Measurements from ENCODE around the gene DLK2.
"Not testable (repeated sequence)": the region's sequence is repeated elsewhere in the genome, so short reads cannot be mapped to it uniquely, and the experiment has no call there.

The DLK2 gene

GRCh38 chr6:43481075-43481474, 25.7 kb upstream of the DLK2 start:
- no peak for DNase-seq

GRCh38 chr6:43478008-43478372, 22.6 kb upstream of the DLK2 start:
- no peak for DNase-seq

DNA sequence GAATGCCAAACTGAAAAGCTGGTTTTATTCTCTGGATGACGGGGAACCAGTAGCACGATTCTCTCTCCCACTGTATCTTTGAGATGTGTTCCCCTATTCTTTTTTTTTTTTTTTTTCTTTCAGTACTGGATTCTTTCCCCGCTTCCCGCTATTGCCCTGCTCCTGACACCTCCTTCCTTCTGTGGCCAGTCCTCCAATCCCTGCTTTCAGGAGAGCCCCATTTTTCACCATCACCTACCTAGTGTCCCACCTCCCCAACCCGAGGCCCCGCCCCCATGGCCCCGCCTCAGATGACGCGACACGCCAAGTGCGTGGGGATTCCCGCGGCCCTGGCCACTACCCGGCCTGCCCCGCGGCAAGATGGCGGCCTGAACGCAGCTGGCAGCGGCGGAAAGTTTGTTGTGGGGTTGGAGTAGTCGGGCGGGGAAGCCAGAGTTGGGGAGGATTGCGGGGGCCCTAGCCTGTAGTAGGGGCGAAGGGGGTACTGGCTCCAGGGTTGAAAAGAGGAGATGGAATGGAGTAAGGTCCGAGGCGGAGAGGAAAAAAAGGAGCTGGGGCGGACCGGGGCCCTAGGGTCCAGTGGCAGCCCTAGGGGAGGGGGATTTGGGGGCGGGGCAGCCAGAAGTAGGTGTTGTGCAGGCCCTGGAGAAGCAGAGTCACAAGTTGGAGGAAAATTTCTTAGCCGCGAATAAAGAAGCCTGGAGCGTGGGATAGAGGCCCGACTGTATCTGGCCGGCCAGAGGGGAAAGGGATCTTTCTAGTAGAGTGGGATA, 22.1 kb upstream of the DLK2 start, which contains the start of gene TJAP1:
Gene TJAP1, plus strand, starts transcription at position 336 of the 773 bp plus-strand sequence. CDS start 21,432 bp downstream, outside the sequence.
- DNase-seq = peak; percentile 90

DNA sequence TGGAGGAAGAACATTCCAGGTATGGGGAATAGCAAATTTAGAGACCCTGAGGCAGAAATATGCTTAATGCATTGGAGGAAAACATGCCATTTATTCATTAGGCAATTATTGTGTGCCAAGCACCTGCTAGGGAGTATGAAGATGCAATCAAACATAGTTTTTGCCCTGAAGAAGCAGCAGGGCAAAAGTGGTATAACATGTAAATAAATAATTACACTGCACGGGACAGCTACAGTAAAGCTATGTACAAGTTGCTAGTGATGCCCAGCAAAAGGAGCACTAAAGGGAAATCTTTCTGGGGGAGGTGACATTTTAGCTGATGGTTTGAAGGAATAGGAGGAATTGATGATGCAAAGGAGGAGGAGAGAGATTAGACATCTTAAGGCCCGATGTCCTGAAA, 21.4 kb upstream of the DLK2 start:
- no peak for DNase-seq

- DNase-seq = no peak
These were observed 20.2 kb upstream of the DLK2 start for GRCh38 chr6:43475516-43475915.

GRCh38 chr6:43472515-43472914, 17.2 kb upstream of the DLK2 start:
- no peak for DNase-seq

- DNase-seq = no peak
These were observed 16.1 kb upstream of the DLK2 start for GRCh38 chr6:43471399-43471798.

DNA sequence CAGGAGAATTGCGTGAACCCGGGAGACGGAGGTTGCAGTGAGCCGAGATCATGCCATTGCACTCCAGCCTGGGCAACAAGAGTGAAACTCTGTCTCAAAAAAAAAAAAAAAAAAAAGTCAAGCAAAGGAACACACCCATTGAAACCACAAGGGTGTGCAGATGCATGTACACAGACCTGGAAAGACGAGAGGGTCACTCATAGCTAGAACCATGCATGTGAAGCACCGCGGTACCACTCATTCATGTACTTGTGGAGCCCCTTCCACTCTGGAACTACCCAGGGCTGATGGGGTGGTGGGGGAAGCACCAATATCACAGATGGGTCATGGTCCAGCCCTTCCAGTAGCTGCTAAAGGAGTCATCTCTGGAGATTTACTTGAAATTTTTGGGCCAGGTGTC, 14.6 kb upstream of the DLK2 start:
- no peak for DNase-seq

DNA sequence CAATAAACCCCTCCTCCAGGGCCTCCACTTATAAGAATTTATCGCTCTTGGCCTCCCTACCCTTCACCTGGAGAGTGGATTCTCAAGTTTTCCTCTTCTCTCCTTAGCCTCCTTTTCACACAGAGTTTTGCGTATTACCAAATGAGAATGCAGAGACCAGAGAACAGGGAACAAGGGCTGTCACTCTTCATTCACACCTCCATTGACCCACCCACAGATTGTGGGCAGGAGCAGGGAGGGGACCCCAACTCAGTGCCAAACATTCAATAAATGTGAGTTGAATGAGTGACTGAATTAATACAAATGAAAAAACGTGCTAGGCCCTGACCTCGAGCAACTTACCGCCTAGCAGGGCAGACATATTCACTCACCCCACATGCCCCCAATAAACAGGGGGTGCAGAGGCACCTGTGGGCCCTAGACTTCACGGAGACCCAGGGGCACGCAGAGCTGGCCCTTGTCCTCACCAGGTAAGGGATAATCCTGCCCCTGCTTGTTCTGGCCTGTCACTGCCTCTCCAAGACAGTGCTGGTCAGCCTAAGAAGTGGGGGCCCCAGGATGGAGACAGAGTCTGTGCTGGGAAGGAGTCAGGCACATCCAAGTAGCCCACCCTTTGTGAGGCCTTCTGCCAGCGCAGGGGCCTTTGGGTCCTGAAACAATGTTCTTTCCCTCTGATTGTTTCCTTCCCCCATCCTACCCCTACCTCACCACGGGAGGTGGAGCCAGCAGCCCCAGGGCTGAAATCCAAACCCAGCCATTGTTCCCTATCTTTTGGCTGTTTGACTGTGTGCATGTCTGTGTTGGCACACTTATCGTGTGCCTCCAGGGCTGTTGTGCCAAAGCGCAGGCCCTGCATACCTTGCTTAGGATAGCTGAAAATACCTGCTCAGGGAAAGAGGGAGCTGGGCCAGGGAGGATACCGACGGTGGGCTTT, 13.7 kb upstream of the DLK2 start:
- no peak for DNase-seq

GRCh38 chr6:43468240-43468639, 12.9 kb upstream of the DLK2 start:
- no peak for DNase-seq

DNA sequence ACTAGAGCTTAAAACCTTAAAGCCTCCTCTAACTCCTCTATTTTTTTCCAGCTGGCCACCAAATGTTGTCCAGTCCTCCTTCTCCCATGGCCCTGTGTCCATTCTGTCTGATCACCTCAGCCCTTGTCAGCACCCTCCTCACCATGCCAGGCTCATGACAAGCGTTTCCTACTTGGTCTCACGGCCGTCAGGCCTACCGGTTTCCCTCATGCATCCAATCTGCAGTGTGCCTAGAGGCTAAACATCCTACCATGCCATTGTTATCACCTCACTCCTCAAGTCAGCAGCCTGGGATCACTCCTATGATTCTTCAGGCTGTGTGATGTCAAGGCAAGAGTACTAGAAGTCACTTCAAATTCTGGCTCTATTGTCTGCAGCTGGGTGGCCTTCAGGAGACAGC, 12.4 kb upstream of the DLK2 start:
- DNase-seq = no peak

- not testable (repeated sequence) for DNase-seq
These were observed 11.9 kb upstream of the DLK2 start for GRCh38 chr6:43467265-43467664.

DNA sequence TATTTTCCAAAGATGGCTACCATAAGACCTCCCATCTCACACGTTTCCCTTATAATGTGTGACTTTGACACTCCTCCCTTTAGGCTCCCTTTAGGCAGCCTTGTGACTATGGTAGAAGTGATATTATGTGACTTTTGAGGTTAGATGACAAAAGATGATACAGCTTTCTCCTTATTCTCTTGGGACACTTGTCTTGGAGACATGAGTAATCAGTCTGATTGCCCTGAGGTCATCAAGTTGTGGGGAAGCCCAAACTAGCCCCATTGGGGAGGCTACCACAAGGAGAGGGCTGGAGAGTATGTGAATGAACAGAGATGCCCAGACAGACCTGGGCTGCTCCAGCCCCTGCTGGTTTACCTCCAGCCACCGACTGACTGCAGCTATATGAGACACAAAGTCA, 10.6 kb upstream of the DLK2 start:
- no peak for DNase-seq

DNA sequence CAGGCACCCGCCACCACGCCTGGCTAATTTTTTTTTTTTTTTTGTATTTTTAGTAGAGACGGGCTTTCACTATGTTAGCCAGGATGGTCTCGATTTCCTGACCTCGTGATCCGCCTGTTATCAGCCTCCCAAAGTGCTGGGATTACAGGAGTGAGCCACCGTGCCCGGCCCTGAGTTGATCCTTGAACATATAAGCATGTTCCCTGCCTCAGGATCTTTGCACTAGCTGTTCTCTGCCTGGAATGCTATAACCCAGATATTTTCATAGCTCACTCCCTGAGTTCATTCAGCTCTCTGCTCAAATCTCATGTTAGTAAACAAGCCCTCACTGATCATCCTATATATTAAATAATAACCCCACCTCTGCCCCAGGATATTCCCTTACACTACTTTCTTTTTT, 9.0 kb upstream of the DLK2 start:
- DNase-seq = no peak

DNA sequence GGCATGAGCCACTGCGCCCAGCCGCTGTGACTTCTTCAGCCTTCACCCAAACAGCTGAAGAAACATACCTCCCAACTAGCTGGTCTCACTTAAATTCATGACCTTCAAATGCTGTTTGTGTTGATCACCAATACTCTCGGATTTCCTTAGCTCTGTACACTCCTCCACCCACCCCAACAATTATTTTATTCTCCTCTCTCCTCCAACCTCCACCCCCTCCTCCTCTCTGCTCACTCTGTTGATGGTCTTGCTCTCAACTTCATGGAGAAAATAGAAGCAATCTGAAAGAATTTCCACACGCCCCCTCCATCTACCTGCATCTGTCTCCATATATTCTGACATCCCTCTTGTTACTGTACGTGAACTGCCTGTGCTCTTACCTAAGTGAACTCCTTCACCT, 6.6 kb upstream of the DLK2 start:
- no peak for DNase-seq

DNA sequence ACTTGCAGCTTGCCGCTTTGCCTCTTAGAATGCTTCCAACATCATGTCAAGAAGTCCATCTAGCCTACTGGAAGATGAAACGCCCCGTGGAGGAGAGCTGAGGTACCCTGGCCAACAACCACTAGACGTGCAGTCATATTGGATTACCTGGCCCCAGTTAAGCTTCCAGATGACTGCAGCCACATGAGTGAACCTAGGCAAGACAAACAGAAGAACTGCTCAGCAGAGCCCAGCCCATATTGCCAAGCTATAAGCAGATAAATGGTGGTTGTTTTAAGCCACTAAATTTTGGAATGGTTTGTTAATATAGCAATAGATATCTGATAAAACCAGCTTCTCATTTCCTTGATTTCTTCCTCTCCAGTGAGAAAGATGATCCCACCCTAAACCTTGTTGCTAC, 4.7 kb upstream of the DLK2 start:
- DNase-seq = no peak

GRCh38 chr6:43459535-43459934, 4.2 kb upstream of the DLK2 start:
- DNase-seq = no peak

GRCh38 chr6:43458154-43458553, 2.8 kb upstream of the DLK2 start:
- DNase-seq = not testable (repeated sequence)

GRCh38 chr6:43457643-43458042, 2.3 kb upstream of the DLK2 start:
- no peak for DNase-seq

DNA sequence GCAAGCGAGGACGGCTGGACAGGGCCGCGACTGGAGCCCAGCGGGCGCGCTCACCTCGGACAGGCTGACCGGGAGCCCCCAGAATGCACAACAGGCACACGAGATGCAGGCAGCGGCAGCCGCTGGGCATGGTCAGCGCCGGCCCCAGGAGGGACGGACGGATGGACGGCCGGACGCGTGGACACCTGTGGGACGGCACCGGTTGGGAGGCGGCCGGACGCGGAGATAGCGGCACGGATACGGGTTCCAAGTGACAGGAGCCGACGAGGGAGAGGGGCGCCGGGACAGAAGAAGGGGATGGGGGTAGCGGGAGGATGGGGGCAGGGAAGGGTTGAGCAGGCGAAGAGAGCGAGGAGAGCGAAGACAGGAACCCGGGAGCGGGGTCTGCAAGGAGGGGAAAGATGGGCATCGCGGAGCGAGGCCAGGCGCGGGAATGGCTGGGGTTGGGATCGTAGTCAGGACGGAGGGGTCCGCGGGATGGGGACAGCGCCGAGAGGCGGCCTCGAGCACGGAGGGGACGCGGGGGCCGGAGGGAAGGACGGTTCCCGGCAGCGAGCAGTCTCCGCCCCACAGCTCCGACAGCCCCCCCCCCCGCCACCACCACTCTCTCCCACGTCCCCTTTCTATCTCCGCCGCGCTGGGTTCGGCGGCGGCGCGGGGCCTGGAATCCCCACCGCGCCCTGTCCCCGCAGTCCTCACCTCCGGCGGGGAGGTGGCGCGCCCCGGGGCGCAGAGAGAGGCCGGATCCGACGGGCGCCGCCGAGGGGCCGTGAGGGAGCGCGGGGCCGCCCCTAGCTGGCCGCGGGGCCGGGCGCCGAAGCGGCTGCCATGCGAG, 435 bp downstream of the DLK2 start:
- no peak for DNase-seq

DNA sequence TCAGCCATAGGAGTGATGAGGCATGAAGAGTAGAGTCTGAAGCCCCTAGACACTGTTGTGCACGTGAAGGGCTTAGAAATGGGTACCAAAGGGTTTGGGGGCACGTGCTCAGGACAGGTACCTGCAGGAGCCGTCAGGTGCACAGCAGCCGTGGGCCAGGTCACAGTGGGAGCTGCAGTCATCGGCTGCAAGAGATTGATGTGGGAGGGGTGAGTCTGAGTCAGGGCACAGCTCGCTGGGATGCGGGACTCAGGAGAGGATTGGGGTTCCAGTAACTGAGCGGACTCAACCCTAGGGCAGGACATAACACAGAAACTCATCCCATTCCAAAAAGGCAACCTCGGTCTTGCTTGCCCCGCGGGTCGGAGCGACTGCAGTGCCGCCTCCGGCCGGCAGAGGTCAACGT, 1.1 kb downstream of the DLK2 start:
- peak; percentile 57 for DNase-seq

GRCh38 chr6:43453831-43454230, 1.5 kb downstream of the DLK2 start:
- no peak for DNase-seq

DNA sequence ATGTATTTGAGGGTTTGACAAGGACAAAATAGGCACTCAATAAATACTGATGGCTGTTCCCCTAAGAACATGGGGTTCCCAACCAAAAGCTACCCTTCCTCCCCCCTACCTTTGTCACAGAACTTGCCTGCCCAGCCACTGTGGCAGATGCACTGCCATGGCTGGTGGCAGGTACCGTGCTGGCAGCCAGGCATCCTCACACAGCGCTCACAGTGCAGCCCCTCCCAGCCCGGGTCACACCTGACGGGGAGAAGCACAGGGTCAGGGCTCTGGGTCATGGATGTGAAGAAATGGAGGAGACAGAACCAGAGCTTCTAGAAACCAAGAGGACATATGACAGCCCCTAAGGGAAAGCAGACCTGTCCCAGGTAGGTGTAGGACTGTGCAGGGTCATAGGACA, 2.5 kb downstream of the DLK2 start:
- no peak for DNase-seq

Measured in NCI-H1105 treated with DMSO at 0.1 percent for 48 hours (cell line).